T-helper 1 cell treated with Interleukin-12 subunit alpha and Interleukin-12 subunit beta and Interleukin-4 antibody, amounts not matched to agents 30 ng/mL and 1 ng/mL, for 36 hours (primary cell): ENCODE data around the gene CAMK2D. TPM values are rescaled to one million over a fixed set of nuclear protein-coding genes. Genes with fewer than 3 reads are reported as not detected.

Experiments
- intact Hi-C: fragments of 100-400 bp; cut with micrococcal nuclease; formaldehyde crosslinking; loops from one replicate; pipeline ENCODE4 v1.15.1; 2024
- total RNA-seq: library from RNA; stranded (reverse); gene quantifications from 2 replicates; pipeline ENCODE4 v1.2.3, GENCODE V29; 2022

CAMK2D gene
- total RNA-seq, 1 donor from 2014 or later, result 45.2 TPM

DNA sequence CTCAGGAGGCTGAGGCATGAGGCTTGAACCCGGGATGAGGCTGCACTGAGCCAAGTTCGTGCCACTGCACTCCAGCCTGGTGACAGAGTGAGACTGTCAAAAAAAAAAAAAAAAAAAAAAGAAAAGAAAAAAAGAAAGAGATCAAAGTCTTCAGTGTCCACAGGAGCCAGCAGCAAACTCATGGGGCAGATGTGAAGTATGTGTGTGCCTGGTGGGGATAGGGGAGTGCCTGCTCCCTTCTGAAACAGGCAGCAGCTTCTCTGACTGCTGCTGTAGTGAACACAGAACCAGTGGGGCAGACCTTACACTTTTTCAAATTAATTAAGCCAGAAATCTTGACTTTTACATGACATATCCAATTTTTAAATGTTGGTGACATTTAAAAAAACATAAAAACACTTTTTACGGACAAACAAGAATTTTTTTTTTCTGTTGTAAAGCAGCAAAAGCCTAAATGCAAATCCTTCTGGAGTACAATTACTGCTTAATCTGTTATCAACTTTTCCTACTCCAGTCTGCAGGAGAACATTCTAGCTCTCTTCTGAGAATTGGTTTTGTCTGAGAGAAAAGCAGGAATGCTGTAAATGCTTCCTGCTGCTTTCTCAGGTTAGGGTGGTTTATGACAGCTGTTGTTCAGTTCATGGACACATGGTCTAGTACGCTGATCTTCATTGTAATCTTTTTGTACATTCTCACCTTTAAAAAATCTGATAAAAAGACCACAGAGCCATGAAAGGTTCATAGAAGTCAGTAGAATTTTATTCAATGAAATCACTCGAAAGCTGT is 311.1 kb downstream of the CAMK2D start:
- intact Hi-C loops, result no loop called here

DNA sequence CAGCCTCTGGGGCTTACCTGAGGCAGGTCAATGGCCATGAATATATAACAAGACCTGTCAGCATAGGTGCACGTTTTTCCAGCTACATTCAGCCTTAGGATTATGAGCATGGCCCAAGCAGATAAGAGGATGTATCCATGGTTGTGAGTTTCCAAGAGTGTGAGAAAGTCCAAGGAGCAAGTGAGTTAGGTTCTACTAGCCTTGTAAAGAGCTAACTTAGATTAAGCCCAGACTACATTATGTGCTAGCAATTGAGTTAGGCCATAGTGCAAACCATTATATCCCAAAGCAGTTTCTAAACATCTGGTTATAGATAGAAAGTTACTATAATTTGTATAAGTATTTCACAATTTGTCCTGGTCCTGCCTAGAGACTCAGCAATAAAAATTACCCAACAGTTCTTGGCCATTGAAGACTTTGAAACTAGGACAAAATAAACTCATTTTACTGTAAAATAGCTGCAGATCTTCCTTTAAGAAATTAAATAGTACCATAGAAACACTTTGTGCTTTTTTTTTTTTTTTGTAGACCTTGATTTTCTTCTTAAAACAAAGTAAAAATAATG is 312.0 kb downstream of the CAMK2D start:
- intact Hi-C loops, result loop anchor here (5.0 kb wide), 1 partner anchor 313 kb away; the partner anchor contains the start of gene CAMK2D

DNA sequence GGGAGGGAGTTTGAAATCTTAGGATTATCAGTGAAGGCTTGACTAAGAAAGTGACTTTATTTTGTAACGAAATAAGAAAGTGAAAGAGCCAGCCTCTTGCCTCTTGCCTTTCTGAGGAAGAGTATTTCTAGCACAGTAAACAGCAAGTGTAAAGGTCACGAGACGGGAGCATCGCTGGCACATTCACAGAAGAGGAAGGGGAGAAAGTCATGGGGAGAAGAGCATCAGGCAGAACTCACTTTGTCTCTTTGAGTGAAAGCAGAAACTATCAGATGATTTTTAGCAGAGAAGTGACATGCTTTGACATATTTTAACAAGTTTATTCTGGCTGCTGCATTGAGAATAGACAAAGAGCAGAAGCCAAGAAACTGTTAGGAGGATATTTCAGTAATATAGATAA is 313.8 kb downstream of the CAMK2D start:
- intact Hi-C loops, result loop anchor here (5.0 kb wide), 1 partner anchor 315 kb away; the partner anchor contains the start of gene CAMK2D

GRCh38 chr4:113447061-113447460 is 314.5 kb downstream of the CAMK2D start:
- intact Hi-C loops, result loop anchor here (5.0 kb wide), 1 partner anchor 315 kb away; the partner anchor contains the start of gene CAMK2D

DNA sequence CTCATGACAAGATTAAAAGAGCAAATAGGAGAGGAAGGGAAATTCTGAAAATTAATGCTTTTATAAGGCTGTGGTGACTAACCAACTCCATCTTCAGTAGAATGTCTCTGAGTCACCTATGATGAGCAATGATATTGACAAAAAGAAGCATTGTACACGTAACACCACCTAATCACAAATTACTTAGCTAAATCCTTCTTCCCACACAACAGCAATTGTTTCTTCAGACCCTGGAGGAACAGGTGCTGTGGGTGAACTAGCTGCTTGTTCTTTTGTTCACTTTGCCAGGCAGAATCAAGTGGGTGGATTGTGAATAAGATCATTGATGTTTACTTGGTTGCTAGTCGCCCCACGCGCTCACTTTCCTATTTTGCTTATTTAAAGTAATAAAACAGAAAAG is 315.5 kb downstream of the CAMK2D start:
- intact Hi-C loops, result loop anchor here (5.0 kb wide), 1 partner anchor 316 kb away; the partner anchor contains the start of gene CAMK2D

DNA sequence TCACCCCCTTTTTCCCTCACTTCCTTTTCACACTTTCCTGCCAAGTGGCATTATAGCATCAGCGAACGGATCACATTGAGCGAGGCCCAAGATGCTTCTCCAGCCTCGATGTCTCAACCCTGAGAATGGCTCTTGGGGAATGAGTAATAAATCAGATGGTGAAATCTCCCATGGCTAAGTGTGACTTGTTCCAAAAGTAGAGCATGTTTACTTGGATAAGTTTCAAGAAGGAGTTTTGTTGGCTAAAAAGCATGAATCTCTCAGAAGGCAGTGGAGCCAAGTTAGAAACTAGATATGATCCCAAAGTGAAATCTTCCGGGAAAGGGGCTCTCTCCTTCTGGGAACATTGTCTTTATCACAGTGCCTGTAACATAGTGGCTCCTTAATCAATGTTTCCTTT is 316.3 kb downstream of the CAMK2D start:
- intact Hi-C loops, result loop anchor here (5.0 kb wide), 1 partner anchor 317 kb away; the partner anchor contains the start of gene CAMK2D

DNA sequence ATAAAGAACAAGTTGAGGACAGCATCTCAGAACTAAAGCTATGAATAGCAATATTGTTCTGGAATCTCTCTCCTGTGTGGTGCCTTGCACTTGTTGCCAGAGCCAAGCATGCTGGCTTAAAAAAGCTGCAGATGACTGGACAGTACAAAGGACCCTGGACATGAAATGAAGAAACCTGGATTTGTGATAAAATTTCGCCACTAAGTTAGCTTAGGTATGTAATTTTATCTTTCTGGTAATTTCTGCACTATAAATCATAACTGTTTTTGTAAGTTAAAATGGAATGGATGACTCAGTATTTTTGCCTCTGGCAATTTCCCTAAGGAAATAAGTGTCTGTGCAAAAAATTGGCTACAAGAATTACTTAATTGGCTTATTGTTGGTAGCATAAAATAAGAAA is 317.2 kb downstream of the CAMK2D start:
- intact Hi-C loops, result no loop called here

DNA sequence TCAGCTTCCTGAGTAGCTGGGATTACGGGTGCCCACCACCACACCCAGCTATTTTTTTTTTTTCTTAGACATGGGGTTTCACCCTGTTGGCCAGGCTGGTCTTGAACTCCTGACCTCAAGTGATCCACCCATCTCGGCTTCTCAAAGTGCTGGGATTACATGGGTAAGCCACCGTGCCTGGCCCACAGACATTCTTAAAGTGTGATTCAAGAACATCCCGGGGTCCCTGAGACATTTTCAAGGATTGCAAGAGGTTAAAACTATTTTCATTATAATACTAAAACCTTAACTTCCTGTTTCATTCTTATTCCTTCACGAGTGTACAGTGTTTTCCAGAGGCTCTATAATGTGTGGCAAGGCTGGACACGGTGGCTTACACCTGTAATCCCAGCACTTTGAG is 318.7 kb downstream of the CAMK2D start:
- intact Hi-C loops, result no loop called here

DNA sequence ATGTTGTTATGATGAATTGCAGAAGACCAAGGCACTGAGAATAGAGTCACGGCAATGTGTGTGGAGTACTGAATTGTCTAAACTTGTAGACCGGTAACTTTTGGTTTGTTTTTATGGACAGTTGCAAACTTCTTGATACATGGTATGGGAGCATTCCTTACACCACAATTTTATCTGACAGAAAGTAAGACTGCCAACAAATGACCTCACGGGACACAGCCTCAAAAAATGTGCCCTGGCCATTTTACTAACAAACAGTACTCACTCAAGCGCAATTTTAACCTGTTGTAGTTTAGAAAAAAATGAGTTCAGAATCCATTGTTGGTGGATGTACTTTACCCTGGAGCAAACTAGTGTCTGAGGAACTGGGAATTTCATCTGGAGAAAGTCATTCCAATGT is 321.2 kb downstream of the CAMK2D start:
- intact Hi-C loops, result no loop called here

GRCh38 chr4:113438596-113438995 is 322.9 kb downstream of the CAMK2D start:
- intact Hi-C loops, result no loop called here

DNA sequence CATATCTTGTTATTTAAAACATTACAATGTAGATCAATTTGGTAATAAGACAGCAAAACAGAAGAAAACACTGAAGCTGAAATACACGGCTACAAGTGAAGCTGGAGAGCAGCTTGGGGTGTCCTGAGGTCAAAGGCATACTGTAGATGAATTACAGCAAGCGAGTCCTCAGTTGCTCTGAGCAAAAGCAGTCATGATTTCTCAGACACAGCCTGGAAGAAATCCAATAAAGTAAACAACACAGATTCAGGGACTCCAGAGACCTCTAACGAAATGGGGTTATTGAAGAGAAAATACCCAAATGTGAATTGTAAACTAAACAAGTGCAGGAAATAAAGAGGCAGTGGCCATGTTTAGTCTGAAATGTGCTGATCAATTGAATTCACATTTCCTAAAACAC is 324.4 kb downstream of the CAMK2D start:
- intact Hi-C loops, result no loop called here

- intact Hi-C loops, result no loop called here
Observed at GRCh38 chr4:113436360-113436759, 325.2 kb downstream of the CAMK2D start.

DNA sequence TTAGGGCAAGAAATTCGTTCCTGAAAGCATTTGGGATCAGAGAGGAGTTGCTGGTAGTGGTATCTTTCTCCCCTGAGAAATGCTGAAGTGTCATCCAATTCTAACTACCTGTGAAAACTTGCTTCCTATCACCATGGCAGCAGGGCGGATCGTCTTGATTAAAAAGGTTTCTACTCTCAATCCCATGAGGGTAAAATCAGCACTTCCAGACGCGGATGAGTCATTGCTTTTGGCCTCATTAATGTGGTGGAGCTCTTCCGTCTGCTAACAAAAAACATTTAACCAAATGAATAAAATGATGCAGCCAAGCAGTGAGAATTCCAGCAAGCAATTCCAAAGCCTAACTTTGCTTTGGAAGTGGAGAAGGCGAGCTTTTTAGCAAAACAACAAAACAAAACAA is 325.6 kb downstream of the CAMK2D start:
- intact Hi-C loops, result no loop called here

DNA sequence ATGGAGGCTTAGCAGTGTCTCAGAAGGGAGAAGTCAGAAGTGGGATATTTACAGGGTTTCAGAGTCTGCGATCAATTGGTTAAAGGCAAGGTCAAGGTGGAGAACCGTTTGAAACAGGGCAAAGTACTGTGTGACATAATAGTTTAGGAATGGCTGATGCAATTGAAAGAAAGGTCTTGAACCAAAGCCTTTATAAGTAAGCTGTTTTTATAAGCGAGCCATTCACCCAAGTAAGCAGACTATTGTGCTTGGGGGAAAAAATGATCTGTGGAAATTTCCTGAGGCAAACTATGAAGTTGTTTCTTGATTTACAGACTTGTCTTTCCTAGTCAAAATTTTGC is 327.3 kb downstream of the CAMK2D start:
- intact Hi-C loops, result no loop called here

GRCh38 chr4:113433536-113434246 is 327.8 kb downstream of the CAMK2D start:
- intact Hi-C loops, result no loop called here

GRCh38 chr4:113433116-113433515 is 328.4 kb downstream of the CAMK2D start:
- intact Hi-C loops, result no loop called here

DNA sequence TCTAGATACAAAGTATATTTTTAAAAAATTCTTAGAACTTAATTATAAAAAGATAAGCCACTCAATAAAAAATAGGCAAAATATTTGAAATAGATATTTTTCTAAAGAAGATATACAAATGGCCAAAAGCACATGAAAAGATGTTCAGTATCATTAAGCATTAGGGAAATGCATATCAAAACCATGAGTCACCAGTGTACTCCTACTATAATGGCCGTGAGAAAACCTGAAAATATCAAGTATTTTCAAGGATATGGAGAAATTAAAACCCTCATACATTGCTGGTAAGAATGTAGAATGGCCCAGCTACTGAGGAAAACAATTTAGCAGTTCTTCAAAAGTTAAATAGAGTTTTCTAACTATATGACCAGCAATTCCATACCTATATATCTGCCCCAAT is 337.9 kb downstream of the CAMK2D start:
- intact Hi-C loops, result no loop called here

- intact Hi-C loops, result no loop called here
Observed at GRCh38 chr4:113420938-113421337, 340.6 kb downstream of the CAMK2D start.

DNA sequence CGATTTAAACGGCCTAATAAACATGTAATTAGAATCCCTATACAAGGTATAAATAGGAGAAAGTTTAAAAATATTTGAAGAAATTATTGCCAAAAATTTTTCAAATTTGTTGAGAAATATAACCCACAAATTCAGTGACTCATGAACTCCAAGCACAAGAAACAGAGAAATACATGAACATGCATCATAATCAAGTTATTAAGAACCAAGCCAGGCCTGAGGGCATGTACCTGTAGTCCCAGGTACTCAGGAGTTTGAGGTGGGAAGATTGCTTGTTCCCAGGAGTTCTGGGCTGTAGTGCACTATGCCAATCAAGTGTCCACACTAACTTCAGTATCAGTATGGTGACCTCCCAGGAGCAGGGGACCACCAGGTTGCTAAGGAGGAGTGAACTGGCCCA is 341.9 kb downstream of the CAMK2D start:
- intact Hi-C loops, result no loop called here

DNA sequence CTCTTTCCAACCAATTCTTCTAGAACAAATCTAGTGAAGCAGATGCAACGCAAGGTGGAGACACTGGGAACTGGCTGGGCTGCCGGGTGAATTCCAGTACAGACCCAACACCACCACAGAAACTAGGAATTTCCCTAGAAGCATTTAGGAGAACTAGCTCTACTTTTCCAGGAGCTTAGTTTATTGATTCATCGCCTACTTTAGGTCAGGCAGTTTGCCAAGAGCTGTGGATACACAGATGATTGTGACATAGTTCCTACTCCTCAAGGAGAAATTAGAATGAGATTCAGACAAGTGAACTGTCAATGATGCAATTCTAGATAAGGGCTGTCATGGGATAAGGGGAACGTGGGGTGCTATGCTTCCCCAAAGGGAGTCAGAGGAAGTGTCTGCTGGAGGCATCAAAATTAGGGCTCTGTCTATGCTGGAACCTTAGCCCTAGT is 350.0 kb downstream of the CAMK2D start:
- intact Hi-C loops, result no loop called here

DNA sequence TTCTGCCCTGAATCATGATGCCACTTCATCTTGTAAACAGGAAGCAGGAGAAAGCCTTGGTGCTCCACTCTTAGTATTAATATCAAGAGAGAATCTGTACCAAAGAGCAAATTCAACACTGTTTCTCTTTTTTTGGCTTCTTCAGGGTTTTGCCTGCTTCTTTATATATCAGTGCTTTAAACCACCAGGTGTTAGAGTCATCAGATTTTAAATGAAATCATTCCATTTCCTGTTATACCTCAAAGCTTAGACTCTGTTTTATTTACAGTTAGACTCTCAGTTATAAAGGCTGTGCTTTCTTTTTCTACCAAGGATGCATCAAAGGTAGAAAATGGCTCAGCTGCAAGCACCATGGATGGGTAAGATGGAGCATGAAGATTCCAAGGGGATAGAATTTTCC is 350.9 kb downstream of the CAMK2D start:
- intact Hi-C loops, result no loop called here

DNA sequence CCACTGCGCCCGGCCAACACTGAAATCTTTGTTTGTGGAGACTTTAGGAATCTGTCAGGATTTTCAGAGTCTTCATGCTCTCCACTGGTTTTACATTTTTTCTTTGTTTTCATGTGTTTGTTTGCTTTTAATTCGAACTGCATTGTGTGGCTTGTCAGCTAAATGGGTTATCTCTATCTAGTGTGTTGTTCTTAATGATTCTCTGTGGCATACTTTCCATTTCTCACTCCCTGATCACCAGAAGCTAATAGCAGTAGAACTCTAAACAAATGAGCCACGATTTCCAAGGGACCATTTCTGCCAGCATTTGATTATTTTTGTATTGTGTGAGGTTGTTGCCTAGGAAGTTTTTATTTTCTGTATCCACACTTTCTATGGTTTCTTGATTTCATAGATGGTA is 352.4 kb downstream of the CAMK2D start:
- intact Hi-C loops, result no loop called here
